GM12878 (cell line): ENCODE measurements around the gene SKIL. TPM values are rescaled to one million over a fixed set of nuclear protein-coding genes. Genes with fewer than 3 reads are reported as not detected.
A peak's percentile ranks its signal among the peaks of the same experiment; 100 is the strongest.

Experiments used
- CBX3 ChIP-seq: fragments of 200-600 bp; sonication (generic); IDR thresholded peaks from 2 replicates; pipeline ENCODE4 v1.6.1; 2016; ENCODE audit warnings: low read depth, borderline replicate concordance
- CHD1 ChIP-seq: IDR thresholded peaks from 2 replicates; pipeline ENCODE4 v1.6.1; 2012; ENCODE audit warnings: low read depth, low read length, improper control_type of control experiment
- FOXK2 ChIP-seq: fragments of 450-650 bp; IDR thresholded peaks from 2 replicates; pipeline ENCODE4 v1.6.1; 2017; ENCODE audit warnings: mild to moderate bottlenecking, moderate library complexity
- MEF2B ChIP-seq: fragments of 450-650 bp; IDR thresholded peaks from 2 replicates; pipeline ENCODE4 v1.6.1; 2018; ENCODE audit warnings: mild to moderate bottlenecking, moderate library complexity; ENCODE audit not compliant: partially characterized antibody, poor library complexity, severe bottlenecking
- NBN ChIP-seq: fragments of 450-650 bp; IDR thresholded peaks from 2 replicates; pipeline ENCODE4 v1.6.1; 2016
- NFYB ChIP-seq: IDR thresholded peaks from 2 replicates; pipeline ENCODE4 v1.6.1; 2011; ENCODE audit warnings: low read depth, mild to moderate bottlenecking, low read length, improper control_type of control experiment, moderate library complexity; ENCODE audit not compliant: insufficient read depth
- POU2F2 ChIP-seq: IDR thresholded peaks from 3 replicates; pipeline ENCODE4 v1.6.1; 2011; ENCODE audit warnings: low read depth, mild to moderate bottlenecking, low read length, borderline replicate concordance
- SMAD1 ChIP-seq: fragments of 450-650 bp; IDR thresholded peaks from 2 replicates; pipeline ENCODE4 v1.6.1; 2018; ENCODE audit warnings: mild to moderate bottlenecking, low read depth; ENCODE audit not compliant: partially characterized antibody
- SPI1 ChIP-seq: IDR thresholded peaks from 2 replicates; pipeline ENCODE4 v1.6.1; 2011; ENCODE audit warnings: low read depth, mild to moderate bottlenecking, low read length, moderate library complexity, borderline replicate concordance; ENCODE audit not compliant: insufficient read depth
- polyA plus RNA-seq, 11 experiments: library from polyadenylated mRNA; depleted of rRNA in 4 of 11; unstranded in 6 of 11; stranded (reverse) in 5 of 11; fragments of >200 nt; fragmentation: Nextera tagmentation in 4 of 11; fragmentation: Illumina TruSeq in 1 of 11; extraction: Ambion mirVana in 4 of 11; extraction: Trizol in 1 of 11; gene quantifications; 1 replicate in 1 of 11; 2 replicates in 10 of 11; pipeline versions ENCODE4 v1.2.1 to v1.2.3, GENCODE V29; 2011 to 2016; ENCODE audit warnings: inconsistent platforms in 2 of 11, missing spikeins in 2 of 11, low read depth in 1 of 11
- total RNA-seq, 4 experiments: library from RNA; depleted of rRNA in 3 of 4; stranded (reverse); fragments of >200 nt in 3 of 4; fragmentation: Illumina TruSeq in 1 of 4; extraction: Trizol in 1 of 4; gene quantifications; 2 replicates each; pipeline versions ENCODE4 v1.2.1 to v1.2.3, GENCODE V29; 2013 to 2021
- TF ChIP-seq, protein P1 (sequence below): fragments of 450-650 bp; IDR thresholded peaks from 2 replicates; pipeline ENCODE4 v1.6.1; 2017; ENCODE audit warnings: antibody characterized with exemption, mild to moderate bottlenecking, moderate library complexity
- TF ChIP-seq, protein P2 (sequence below): fragments of 450-650 bp; IDR thresholded peaks from 2 replicates; pipeline ENCODE4 v1.6.1; 2018; ENCODE audit warnings: borderline replicate concordance, mild to moderate bottlenecking; ENCODE audit not compliant: partially characterized antibody
- TF ChIP-seq, protein P3 (sequence below): fragments of 450-650 bp; conservative IDR thresholded peaks from 2 replicates; pipeline ENCODE4 v1.6.1; 2017; ENCODE audit warnings: mild to moderate bottlenecking, moderate library complexity
- TF ChIP-seq, protein P4 (sequence below): fragments of 450-650 bp; IDR thresholded peaks from 2 replicates; pipeline ENCODE4 v1.6.1; 2017; ENCODE audit warnings: mild to moderate bottlenecking, moderate library complexity
- TF ChIP-seq, protein P5 (sequence below): fragments of 450-650 bp; IDR thresholded peaks from 2 replicates; pipeline ENCODE4 v1.6.1; 2017; ENCODE audit warnings: mild to moderate bottlenecking
- TF ChIP-seq, protein P6 (sequence below): fragments of 450-650 bp; IDR thresholded peaks from 2 replicates; pipeline ENCODE4 v1.6.1; 2014; ENCODE audit warnings: mild to moderate bottlenecking

SKIL gene
- total and polyA plus RNA-seq, 10 of the 15 experiments (the other 5 are each of a cell fraction or from before 2014, with no cell fraction given): 2.7 to 14.8 (median 6.7) TPM

DNA sequence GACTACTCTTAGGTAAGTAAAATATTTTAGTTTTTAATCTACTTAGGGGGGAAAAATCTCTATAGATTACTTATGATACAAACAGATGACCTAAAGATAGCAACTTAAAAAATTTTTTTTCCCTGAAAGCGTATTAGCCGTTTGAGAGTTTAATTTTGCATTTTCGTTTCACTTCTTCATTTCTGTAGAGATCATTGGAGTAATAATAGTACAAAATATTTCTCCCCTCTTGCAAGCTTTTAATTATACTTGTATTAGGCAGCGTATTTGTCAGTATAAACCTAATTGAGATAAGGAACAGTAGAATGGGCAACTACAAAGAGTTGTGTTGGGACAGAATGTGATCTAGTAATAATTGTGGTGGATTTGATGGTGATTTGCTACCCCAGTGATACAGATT is 10.3 kb downstream of the SKIL start (continued):
- TF ChIP-seq, protein P1, sequence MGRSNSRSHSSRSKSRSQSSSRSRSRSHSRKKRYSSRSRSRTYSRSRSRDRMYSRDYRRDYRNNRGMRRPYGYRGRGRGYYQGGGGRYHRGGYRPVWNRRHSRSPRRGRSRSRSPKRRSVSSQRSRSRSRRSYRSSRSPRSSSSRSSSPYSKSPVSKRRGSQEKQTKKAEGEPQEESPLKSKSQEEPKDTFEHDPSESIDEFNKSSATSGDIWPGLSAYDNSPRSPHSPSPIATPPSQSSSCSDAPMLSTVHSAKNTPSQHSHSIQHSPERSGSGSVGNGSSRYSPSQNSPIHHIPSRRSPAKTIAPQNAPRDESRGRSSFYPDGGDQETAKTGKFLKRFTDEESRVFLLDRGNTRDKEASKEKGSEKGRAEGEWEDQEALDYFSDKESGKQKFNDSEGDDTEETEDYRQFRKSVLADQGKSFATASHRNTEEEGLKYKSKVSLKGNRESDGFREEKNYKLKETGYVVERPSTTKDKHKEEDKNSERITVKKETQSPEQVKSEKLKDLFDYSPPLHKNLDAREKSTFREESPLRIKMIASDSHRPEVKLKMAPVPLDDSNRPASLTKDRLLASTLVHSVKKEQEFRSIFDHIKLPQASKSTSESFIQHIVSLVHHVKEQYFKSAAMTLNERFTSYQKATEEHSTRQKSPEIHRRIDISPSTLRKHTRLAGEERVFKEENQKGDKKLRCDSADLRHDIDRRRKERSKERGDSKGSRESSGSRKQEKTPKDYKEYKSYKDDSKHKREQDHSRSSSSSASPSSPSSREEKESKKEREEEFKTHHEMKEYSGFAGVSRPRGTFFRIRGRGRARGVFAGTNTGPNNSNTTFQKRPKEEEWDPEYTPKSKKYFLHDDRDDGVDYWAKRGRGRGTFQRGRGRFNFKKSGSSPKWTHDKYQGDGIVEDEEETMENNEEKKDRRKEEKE: no peak
- TF ChIP-seq SPI1 (peak; percentile 80), NFYB (no peak), FOXK2 (no peak), NBN (no peak), SMAD1 (no peak), CHD1 (no peak), POU2F2 (no peak), MEF2B (peak; percentile 61), CBX3 (no peak)
- TF ChIP-seq, protein P2, sequence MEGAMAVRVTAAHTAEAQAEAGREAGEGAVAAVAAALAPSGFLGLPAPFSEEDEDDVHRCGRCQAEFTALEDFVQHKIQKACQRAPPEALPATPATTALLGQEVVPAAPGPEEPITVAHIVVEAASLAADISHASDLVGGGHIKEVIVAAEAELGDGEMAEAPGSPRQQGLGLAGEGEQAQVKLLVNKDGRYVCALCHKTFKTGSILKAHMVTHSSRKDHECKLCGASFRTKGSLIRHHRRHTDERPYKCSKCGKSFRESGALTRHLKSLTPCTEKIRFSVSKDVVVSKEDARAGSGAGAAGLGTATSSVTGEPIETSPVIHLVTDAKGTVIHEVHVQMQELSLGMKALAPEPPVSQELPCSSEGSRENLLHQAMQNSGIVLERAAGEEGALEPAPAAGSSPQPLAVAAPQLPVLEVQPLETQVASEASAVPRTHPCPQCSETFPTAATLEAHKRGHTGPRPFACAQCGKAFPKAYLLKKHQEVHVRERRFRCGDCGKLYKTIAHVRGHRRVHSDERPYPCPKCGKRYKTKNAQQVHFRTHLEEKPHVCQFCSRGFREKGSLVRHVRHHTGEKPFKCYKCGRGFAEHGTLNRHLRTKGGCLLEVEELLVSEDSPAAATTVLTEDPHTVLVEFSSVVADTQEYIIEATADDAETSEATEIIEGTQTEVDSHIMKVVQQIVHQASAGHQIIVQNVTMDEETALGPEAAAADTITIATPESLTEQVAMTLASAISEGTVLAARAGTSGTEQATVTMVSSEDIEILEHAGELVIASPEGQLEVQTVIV: no peak
- TF ChIP-seq, protein P3, sequence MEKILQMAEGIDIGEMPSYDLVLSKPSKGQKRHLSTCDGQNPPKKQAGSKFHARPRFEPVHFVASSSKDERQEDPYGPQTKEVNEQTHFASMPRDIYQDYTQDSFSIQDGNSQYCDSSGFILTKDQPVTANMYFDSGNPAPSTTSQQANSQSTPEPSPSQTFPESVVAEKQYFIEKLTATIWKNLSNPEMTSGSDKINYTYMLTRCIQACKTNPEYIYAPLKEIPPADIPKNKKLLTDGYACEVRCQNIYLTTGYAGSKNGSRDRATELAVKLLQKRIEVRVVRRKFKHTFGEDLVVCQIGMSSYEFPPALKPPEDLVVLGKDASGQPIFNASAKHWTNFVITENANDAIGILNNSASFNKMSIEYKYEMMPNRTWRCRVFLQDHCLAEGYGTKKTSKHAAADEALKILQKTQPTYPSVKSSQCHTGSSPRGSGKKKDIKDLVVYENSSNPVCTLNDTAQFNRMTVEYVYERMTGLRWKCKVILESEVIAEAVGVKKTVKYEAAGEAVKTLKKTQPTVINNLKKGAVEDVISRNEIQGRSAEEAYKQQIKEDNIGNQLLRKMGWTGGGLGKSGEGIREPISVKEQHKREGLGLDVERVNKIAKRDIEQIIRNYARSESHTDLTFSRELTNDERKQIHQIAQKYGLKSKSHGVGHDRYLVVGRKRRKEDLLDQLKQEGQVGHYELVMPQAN: no peak
- TF ChIP-seq, protein P4, sequence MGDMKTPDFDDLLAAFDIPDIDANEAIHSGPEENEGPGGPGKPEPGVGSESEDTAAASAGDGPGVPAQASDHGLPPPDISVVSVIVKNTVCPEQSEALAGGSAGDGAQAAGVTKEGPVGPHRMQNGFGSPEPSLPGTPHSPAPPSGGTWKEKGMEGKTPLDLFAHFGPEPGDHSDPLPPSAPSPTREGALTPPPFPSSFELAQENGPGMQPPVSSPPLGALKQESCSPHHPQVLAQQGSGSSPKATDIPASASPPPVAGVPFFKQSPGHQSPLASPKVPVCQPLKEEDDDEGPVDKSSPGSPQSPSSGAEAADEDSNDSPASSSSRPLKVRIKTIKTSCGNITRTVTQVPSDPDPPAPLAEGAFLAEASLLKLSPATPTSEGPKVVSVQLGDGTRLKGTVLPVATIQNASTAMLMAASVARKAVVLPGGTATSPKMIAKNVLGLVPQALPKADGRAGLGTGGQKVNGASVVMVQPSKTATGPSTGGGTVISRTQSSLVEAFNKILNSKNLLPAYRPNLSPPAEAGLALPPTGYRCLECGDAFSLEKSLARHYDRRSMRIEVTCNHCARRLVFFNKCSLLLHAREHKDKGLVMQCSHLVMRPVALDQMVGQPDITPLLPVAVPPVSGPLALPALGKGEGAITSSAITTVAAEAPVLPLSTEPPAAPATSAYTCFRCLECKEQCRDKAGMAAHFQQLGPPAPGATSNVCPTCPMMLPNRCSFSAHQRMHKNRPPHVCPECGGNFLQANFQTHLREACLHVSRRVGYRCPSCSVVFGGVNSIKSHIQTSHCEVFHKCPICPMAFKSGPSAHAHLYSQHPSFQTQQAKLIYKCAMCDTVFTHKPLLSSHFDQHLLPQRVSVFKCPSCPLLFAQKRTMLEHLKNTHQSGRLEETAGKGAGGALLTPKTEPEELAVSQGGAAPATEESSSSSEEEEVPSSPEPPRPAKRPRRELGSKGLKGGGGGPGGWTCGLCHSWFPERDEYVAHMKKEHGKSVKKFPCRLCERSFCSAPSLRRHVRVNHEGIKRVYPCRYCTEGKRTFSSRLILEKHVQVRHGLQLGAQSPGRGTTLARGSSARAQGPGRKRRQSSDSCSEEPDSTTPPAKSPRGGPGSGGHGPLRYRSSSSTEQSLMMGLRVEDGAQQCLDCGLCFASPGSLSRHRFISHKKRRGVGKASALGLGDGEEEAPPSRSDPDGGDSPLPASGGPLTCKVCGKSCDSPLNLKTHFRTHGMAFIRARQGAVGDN: no peak
- TF ChIP-seq, protein P5, sequence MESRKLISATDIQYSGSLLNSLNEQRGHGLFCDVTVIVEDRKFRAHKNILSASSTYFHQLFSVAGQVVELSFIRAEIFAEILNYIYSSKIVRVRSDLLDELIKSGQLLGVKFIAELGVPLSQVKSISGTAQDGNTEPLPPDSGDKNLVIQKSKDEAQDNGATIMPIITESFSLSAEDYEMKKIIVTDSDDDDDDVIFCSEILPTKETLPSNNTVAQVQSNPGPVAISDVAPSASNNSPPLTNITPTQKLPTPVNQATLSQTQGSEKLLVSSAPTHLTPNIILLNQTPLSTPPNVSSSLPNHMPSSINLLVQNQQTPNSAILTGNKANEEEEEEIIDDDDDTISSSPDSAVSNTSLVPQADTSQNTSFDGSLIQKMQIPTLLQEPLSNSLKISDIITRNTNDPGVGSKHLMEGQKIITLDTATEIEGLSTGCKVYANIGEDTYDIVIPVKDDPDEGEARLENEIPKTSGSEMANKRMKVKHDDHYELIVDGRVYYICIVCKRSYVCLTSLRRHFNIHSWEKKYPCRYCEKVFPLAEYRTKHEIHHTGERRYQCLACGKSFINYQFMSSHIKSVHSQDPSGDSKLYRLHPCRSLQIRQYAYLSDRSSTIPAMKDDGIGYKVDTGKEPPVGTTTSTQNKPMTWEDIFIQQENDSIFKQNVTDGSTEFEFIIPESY: no peak
- TF ChIP-seq, protein P6, sequence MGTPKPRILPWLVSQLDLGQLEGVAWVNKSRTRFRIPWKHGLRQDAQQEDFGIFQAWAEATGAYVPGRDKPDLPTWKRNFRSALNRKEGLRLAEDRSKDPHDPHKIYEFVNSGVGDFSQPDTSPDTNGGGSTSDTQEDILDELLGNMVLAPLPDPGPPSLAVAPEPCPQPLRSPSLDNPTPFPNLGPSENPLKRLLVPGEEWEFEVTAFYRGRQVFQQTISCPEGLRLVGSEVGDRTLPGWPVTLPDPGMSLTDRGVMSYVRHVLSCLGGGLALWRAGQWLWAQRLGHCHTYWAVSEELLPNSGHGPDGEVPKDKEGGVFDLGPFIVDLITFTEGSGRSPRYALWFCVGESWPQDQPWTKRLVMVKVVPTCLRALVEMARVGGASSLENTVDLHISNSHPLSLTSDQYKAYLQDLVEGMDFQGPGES: no peak
